Measurements from ENCODE around the gene PTPRG.
"Not testable (repeated sequence)": the region's sequence is repeated elsewhere in the genome, so short reads cannot be mapped to it uniquely, and the experiment has no call there.

PTPRG gene

DNA sequence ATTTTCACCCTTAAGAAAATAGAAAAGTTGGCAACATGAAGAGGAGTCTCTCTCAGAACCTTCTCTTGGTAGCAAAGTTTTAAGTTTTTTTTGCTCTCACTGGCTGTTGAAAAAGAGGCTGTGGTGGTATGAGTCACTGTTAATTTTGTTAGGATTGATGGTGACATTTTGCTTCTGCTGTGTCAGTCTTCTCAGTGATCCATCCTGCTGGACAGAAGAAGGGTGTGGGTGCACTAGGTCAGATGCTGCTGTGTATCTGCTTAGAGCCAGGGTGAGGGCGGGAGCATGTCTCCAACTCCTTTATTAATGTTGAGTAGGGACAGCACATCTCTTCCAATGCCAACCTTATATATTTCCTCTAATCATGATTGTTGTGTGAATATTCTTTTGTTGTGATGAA lies 442.5 kb downstream of the PTPRG start:
- DNase-seq (ENCODE audit: low read depth in 2 of 2): no peak

- no peak for DNase-seq (ENCODE audit: low read depth in 2 of 2)
Measured at GRCh38 chr3:62007036-62007435, 445.7 kb downstream of the PTPRG start.

DNA sequence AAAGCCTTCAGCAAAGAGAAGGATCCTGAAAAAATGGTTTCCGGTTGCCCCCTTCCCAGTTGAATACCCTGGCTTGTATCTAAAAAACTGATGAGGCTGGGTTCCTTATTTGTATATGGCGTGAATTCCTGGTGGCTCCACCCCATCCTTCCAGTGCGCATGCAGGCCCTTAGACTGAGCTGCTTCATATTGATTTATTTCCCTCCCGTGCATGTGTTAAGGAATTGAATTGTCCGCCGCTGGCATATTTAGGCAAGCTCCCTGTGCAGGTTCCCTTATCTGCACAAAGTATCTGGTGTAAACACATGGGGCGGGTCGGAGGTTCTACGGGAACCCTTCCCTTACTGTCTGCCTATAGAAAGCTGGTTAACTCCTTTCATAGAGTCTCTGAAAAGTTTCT lies 449.6 kb downstream of the PTPRG start:
- no peak for DNase-seq (ENCODE audit: low read depth in 2 of 2)

GRCh38 chr3:62011666-62012065 lies 450.3 kb downstream of the PTPRG start:
- no peak for DNase-seq (ENCODE audit: low read depth in 2 of 2)

- no peak for DNase-seq (ENCODE audit: low read depth in 2 of 2)
Measured at GRCh38 chr3:62013951-62014350, 452.6 kb downstream of the PTPRG start.

DNA sequence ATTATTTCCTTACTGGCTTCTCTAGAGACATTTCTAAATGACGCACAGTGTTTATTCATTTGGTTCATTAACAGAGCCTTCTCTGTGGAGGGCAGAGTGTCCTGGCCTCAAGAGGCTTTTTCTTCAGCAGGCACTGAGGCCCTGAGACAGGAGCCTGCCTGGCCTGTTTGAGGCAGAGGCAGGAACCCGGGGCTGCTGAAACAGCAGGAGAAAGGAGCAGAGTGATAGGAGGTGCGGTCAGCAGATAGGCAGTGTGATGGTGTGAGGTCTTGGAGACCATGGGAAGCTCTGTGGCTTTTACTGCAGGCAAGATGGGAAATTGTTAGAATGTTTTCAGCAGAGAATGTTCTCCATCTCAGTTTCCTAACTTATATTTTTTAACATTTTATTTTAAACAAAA lies 453.7 kb downstream of the PTPRG start:
- no peak for DNase-seq (ENCODE audit: low read depth in 2 of 2)

- DNase-seq (ENCODE audit: low read depth in 2 of 2): no peak
Measured at GRCh38 chr3:62019906-62020305, 458.5 kb downstream of the PTPRG start.

GRCh38 chr3:62020706-62021105 lies 459.3 kb downstream of the PTPRG start:
- DNase-seq (ENCODE audit: low read depth in 2 of 2): no peak

- no peak for DNase-seq (ENCODE audit: low read depth in 2 of 2)
Measured at GRCh38 chr3:62022312-62022711, 460.9 kb downstream of the PTPRG start.

- no peak for DNase-seq (ENCODE audit: low read depth in 2 of 2)
Measured at GRCh38 chr3:62024882-62025281, 463.5 kb downstream of the PTPRG start.

DNA sequence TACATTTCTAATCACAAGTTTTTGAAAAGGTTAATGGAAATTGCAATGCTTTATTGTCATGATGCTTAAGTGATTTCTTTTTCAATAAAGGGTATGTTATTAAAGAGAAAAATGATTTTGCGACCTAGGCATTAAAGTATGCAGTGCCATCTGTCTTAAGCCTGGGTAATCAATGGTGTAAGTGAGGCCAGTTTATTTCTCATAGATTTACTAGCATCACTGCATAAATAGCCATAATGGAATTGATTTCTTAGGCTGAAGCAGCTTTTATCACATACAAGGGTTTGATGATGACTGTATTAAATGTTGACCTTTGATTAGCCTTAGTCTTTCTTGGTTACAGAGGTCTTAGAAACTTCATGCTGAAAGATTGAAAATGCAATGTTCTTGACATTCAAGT lies 464.5 kb downstream of the PTPRG start:
- no peak for DNase-seq (ENCODE audit: low read depth in 2 of 2)

GRCh38 chr3:62027241-62027640 lies 465.9 kb downstream of the PTPRG start:
- no peak for DNase-seq (ENCODE audit: low read depth in 2 of 2)

GRCh38 chr3:62027796-62028195 lies 466.4 kb downstream of the PTPRG start:
- DNase-seq (ENCODE audit: low read depth in 2 of 2): no peak

DNA sequence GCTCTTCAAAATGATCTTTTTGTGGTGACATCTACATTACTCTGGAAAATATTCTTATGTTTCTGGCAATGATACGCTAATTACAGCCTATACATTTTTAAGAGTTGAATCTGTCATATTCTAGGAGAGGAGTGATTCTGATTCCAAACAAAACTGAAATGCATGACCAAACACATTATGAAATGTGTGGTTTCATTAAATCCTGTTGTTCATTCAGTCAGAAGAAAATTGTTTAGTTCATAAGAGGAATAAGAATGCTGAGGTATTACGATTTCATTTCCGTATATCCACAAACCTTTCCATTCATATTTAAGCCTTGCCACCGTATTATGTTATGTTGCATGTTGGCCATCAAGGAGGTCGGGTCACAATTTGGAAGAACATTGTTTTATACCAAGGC lies 466.9 kb downstream of the PTPRG start:
- DNase-seq (ENCODE audit: low read depth in 2 of 2): no peak

- no peak for DNase-seq (ENCODE audit: low read depth in 2 of 2)
Measured at GRCh38 chr3:62032738-62033137, 471.4 kb downstream of the PTPRG start.

DNA sequence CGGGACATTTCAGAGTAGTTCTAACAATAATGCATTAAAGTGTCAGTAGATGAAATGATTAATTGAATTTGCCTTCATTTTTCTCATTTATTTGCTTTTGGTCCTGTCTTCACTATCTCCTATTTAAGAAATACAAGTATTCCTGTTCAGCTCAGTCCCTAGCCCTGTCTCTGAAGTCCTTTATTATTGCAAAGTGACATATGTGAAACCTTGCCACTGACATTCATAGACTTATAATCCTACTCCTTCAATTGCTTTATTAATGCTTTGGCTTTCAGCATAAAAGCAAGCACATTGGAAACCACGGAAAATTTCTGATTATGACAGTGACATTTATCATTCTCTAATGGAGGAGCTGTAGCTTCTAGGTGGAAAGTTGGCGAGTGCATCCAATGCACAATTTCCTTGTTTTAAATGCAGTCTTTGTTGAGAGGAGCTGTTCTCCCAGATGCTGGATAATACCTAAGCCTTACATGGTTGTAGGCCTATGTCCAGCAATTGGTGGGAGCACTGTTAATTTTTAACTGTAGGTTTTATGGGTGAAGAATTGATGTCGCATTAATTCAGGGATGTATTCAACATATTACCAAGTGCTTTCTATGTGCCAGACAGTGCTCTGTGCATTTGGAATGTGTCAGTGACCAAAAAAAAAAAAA lies 474.2 kb downstream of the PTPRG start:
- DNase-seq (ENCODE audit: low read depth in 2 of 2): no peak

DNA sequence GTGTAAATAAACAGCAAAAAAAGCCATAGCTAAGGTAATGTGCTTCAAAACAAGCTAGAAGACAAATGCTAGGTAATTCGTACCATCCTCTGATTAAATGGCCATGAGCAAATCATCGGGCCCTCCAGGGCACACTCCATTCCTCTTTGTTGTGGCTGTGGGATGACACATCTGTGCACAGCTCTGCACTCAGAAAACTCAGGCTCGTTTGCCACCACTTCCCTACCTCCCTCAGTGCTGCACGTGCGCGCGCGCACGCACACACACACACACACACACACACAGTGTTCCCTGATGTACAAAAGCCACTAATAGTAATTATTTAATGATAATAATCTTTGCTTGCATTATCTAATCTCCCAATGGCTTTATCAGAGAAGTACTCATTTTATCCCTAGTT lies 475.4 kb downstream of the PTPRG start:
- DNase-seq (ENCODE audit: low read depth in 2 of 2): no peak

- not testable (repeated sequence) for DNase-seq (ENCODE audit: low read depth in 2 of 2)
Measured at GRCh38 chr3:62038798-62039197, 477.4 kb downstream of the PTPRG start.

- no peak for DNase-seq (ENCODE audit: low read depth in 2 of 2)
Measured at GRCh38 chr3:62039586-62039985, 478.2 kb downstream of the PTPRG start.

- no peak for DNase-seq (ENCODE audit: low read depth in 2 of 2)
Measured at GRCh38 chr3:62041681-62042080, 480.3 kb downstream of the PTPRG start.

DNA sequence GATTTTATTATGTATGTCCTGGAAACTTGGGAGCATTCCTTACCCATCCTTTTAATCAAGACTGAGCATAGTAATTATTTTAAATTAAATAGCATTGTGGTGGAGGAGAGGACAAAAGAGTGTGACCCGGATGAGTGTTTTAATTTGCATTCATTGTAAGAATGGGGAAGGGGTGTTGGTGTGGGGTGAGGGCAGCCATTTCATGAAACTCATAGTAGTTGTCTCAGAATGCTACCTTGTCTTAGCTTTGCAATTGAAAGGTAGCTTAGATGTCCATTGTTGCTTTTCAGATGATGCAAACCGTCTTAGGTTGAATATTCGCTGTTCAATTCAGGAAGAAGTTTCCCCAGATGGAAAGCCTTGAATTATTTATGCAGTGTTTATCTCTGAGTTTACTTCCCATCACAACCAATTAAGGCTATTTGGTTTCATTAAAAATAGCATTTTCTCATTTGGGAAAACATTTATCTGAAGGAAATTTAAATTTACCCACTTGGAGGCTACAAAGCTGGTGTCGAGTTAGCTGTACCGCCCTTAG lies 483.6 kb downstream of the PTPRG start:
- no peak for DNase-seq (ENCODE audit: low read depth in 2 of 2)

- peak in 1 of 2 experiments; percentile 13 for DNase-seq (ENCODE audit: low read depth in 2 of 2)
Measured at GRCh38 chr3:62046326-62046725, 485.0 kb downstream of the PTPRG start.

GRCh38 chr3:62048577-62048976 lies 487.2 kb downstream of the PTPRG start:
- no peak for DNase-seq (ENCODE audit: low read depth in 2 of 2)

GRCh38 chr3:62049033-62049432 lies 487.7 kb downstream of the PTPRG start:
- DNase-seq (ENCODE audit: low read depth in 2 of 2): no peak
